HL-60 (cell line): Measurements from ENCODE around the gene CRIP2.

ENCODE experiments used
- DNase-seq, 2 experiments: peaks; one replicate each; pipeline ENCODE4 v3.0.0-alpha.2; 2010 to 2020; ENCODE audit warnings: low read depth in 1 of 2, low spot score in 1 of 2
- H3K27ac ChIP-seq: fragments of 250-450 bp; sonication (Bioruptor Pico); replicated peaks from 2 replicates; pipeline ENCODE4 v1.5.1; 2020; ENCODE audit warnings: mild to moderate bottlenecking, moderate library complexity
- H3K27me3 ChIP-seq: fragments of 250-450 bp; sonication (Bioruptor Pico); 2 replicates; pipeline ENCODE4 v1.5.1; 2021; ENCODE audit warnings: mild to moderate bottlenecking, moderate library complexity; ENCODE audit not compliant: insufficient read depth, poor library complexity, severe bottlenecking
- H3K4me3 ChIP-seq: replicated peaks from 2 replicates; pipeline ENCODE4 v1.5.1; 2011; ENCODE audit warnings: mild to moderate bottlenecking, control low read depth, low read length; ENCODE audit not compliant: insufficient read depth
- GABPA ChIP-seq: IDR thresholded peaks from 2 replicates; pipeline ENCODE4 v1.6.1; 2012; ENCODE audit warnings: low read depth
- POLR2AphosphoS5 ChIP-seq: IDR thresholded peaks from 2 replicates; pipeline ENCODE4 v1.6.1; 2012; ENCODE audit warnings: low read depth
- SPI1 ChIP-seq: IDR thresholded peaks from 2 replicates; pipeline ENCODE4 v1.6.1; 2012; ENCODE audit warnings: low read depth, mild to moderate bottlenecking, borderline replicate concordance
- TF ChIP-seq, protein P1 (sequence below): IDR thresholded peaks from 2 replicates; pipeline ENCODE4 v1.6.1; 2012; ENCODE audit warnings: low read depth; ENCODE audit not compliant: insufficient replicate concordance
- TF ChIP-seq, protein P2 (sequence below): IDR thresholded peaks from one replicate; pipeline ENCODE4 v1.5.1; 2011; ENCODE audit warnings: low read length, control low read depth, inconsistent platforms; ENCODE audit not compliant: insufficient read depth

CRIP2 gene

DNA sequence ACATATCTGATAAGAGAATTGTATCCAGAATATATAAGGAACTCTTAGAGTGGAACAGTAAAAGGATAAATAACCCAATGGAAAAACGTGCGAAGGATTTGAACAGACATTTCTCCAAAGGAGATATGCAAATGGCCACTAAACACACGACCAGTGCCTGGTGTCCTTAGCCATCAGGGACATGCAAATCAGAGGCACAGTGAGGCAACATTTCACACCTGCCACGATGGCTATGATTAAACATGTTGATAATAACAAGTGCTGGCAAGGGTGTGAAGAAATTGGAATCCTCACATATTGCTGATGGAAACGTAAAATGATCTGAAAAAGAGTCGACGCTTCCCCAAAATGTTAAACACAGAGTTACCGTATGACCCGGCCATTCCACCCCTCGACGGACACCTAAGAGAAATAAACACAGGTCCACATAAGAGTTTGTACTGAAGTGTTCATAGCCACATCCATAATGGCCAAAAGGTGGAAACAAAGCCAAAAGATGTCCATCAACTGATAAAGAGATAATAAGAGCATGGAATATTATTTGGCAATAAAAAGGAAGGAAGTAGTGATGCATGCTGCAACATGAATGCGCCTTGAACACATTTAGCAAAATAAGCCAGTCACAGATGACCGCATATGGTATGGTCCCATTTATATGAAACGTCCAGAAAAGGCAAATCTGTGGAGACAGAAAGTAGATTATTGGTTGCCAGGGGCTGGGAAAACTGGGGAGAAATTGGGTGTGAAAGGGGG, 45.5 kb downstream of the CRIP2 start:
- DNase-seq = no peak
- Histone ChIP-seq H3K4me3 (no peak overlapping the region), H3K27ac (no peak overlapping the region), H3K27me3 (peaks cover 3% of the 10 kb centered on the region)
- TF ChIP-seq GABPA = no peak

DNA sequence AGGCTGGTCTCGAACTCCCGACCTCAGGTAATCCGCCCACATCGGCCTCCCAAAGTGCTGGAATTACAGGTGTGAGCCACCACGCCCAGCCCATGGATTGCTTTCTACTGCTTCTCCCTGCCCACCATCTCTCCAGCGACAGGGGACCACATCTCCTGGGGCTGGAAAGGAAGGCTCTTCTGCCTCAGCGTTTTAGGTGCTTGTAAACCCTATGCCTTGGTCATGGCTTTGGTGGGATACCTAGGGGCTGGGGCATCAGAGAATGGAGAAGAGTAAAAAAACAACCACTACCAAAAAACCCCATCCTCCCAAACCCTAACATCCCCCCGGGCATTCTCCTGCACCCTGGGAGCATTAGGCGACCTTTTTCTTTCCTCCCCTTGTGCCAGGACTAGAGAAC, 50.7 kb downstream of the CRIP2 start:
- TF ChIP-seq SPI1 (no peak), POLR2AphosphoS5 (no peak), GABPA (no peak)
- TF ChIP-seq, protein P1, sequence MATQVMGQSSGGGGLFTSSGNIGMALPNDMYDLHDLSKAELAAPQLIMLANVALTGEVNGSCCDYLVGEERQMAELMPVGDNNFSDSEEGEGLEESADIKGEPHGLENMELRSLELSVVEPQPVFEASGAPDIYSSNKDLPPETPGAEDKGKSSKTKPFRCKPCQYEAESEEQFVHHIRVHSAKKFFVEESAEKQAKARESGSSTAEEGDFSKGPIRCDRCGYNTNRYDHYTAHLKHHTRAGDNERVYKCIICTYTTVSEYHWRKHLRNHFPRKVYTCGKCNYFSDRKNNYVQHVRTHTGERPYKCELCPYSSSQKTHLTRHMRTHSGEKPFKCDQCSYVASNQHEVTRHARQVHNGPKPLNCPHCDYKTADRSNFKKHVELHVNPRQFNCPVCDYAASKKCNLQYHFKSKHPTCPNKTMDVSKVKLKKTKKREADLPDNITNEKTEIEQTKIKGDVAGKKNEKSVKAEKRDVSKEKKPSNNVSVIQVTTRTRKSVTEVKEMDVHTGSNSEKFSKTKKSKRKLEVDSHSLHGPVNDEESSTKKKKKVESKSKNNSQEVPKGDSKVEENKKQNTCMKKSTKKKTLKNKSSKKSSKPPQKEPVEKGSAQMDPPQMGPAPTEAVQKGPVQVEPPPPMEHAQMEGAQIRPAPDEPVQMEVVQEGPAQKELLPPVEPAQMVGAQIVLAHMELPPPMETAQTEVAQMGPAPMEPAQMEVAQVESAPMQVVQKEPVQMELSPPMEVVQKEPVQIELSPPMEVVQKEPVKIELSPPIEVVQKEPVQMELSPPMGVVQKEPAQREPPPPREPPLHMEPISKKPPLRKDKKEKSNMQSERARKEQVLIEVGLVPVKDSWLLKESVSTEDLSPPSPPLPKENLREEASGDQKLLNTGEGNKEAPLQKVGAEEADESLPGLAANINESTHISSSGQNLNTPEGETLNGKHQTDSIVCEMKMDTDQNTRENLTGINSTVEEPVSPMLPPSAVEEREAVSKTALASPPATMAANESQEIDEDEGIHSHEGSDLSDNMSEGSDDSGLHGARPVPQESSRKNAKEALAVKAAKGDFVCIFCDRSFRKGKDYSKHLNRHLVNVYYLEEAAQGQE = no peak
- TF ChIP-seq, protein P2, sequence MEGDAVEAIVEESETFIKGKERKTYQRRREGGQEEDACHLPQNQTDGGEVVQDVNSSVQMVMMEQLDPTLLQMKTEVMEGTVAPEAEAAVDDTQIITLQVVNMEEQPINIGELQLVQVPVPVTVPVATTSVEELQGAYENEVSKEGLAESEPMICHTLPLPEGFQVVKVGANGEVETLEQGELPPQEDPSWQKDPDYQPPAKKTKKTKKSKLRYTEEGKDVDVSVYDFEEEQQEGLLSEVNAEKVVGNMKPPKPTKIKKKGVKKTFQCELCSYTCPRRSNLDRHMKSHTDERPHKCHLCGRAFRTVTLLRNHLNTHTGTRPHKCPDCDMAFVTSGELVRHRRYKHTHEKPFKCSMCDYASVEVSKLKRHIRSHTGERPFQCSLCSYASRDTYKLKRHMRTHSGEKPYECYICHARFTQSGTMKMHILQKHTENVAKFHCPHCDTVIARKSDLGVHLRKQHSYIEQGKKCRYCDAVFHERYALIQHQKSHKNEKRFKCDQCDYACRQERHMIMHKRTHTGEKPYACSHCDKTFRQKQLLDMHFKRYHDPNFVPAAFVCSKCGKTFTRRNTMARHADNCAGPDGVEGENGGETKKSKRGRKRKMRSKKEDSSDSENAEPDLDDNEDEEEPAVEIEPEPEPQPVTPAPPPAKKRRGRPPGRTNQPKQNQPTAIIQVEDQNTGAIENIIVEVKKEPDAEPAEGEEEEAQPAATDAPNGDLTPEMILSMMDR = no peak
- DNase-seq = no peak
- Histone ChIP-seq H3K27me3 (peaks cover 35% of the 10 kb centered on the region), H3K27ac (no peak overlapping the region), H3K4me3 (no peak overlapping the region)

DNA sequence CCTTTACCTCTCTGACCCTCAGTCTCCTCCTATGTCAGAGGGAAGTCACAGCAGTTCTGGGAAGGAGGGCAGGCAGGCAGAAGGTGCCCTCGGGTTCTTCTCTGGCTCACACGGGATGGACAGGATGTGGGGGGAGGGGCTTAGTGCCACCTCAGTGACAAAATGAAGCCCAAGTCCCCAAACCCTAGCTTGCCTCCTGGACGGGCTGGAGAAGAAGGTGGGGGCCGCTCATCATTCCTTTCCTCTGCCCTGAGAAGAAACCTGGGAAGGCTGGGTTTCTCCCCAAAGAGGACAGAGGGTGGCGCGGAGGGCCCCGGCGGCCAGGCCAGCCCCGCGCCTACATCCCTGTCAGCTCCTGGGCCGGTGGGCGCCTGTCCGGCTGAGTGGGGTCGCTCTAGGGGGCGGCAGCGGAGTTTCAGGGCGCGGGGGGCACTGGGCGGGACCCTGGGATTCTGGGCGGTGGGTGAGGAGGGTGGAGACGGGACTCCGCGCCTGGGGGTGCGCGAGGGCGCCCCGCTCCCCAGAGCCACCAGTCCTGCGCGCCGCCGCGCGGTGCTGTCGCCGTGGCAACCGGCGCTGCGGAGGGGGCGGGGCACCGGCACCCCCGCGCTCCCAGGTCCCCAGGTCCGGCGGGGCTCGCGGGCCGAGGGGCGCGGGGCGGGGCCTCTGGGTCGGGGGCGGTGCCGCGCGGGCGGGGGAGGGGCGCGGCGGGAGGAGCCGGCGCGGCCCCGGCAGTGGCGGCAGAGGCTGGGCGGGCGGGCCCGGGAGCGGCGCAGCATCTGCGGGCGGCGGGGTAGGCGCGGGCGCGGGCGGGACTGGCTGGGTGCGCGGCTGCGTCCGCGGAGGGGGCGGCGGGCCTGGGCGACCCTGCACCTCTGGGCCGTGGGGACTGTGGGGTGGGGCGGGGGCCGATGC, 51.5 kb downstream of the CRIP2 start, which contains the start of gene TMEM121:
TMEM121 (plus strand) TSS at position 723 of the 915 bp plus-strand sequence. CDS start 2,252 bp downstream, outside the sequence.
- peaks cover 38% of the 10 kb centered on the region for H3K27me3 ChIP-seq
- TF ChIP-seq POLR2AphosphoS5 (no peak), SPI1 (no peak), GABPA (no peak)
- TF ChIP-seq, protein P2 = no peak
- TF ChIP-seq, protein P1 = no peak
- H3K27ac ChIP-seq = no peak within 1 kb of the TSS
- no peak within 1 kb of the TSS for H3K4me3 ChIP-seq
- DNase-seq = no peak

DNA sequence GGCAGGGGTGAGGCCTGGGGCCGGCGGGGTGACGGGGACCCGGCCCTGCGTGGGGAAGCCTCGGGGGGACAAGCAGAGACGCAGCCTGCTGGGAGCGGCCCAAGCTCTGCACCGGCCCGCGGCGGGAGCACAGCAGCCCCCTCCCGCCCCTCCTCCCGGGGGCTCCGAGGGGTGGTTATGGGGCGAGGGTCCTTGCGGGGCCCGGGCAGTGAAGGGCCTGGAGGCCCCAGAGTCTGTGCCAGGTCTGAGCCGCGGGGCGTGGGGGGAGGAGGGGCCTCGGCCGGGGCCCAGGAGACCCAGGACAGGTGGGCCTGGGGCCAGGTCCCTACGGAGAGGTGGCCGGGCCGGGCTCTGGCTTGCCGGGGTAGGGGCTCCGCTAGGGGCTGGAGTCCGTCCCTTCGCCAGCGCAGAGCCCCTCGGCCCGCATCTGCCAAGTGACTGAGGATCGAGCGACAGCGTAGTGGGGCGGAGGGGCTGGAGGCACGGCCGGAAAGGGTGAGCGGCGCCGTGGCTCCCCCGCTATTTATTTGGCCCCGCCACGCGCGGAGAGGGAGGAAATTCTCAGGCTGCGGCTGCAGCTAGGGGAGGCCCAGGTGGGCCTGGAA, 52.3 kb downstream of the CRIP2 start:
- no peak overlapping the region for H3K27ac ChIP-seq
- DNase-seq = no peak
- TF ChIP-seq POLR2AphosphoS5 (no peak), GABPA (no peak)
- TF ChIP-seq, protein P1 = no peak
- peaks cover 38% of the 10 kb centered on the region for H3K27me3 ChIP-seq
- no peak overlapping the region for H3K4me3 ChIP-seq
